Measurements from ENCODE around the gene CABP4.
"Not testable (repeated sequence)": the region's sequence is repeated elsewhere in the genome, so short reads cannot be mapped to it uniquely, and the experiment has no call there.

The CABP4 gene

GRCh38 chr11:67483831-67484665, 28.9 kb downstream of the CABP4 start:
- DNase-seq: no peak

- DNase-seq: peak; percentile 63
Observed at GRCh38 chr11:67484847-67485311, 29.7 kb downstream of the CABP4 start.

- not testable (repeated sequence) for DNase-seq
Observed at GRCh38 chr11:67485873-67486361, 30.8 kb downstream of the CABP4 start.

GRCh38 chr11:67486481-67487195, 31.5 kb downstream of the CABP4 start:
- DNase-seq: no peak

GRCh38 chr11:67489203-67489884, 34.2 kb downstream of the CABP4 start:
- no peak for DNase-seq

- no peak for DNase-seq
Observed at GRCh38 chr11:67489885-67490726, 35.0 kb downstream of the CABP4 start.

GRCh38 chr11:67490727-67491065, 35.5 kb downstream of the CABP4 start:
- no peak for DNase-seq

GRCh38 chr11:67491276-67492068, 36.3 kb downstream of the CABP4 start:
- no peak for DNase-seq

- no peak for DNase-seq
Observed at GRCh38 chr11:67492069-67492727, 37.0 kb downstream of the CABP4 start.

GRCh38 chr11:67492801-67493547, 37.8 kb downstream of the CABP4 start:
- DNase-seq: no peak

GRCh38 chr11:67493548-67494370, 38.6 kb downstream of the CABP4 start:
- no peak for DNase-seq

GRCh38 chr11:67494371-67495233, 39.4 kb downstream of the CABP4 start:
- DNase-seq: no peak

GRCh38 chr11:67495234-67496005, 40.3 kb downstream of the CABP4 start:
- DNase-seq: no peak

GRCh38 chr11:67496113-67496512, 41.0 kb downstream of the CABP4 start:
- no peak for DNase-seq

GRCh38 chr11:67497656-67498291, 42.6 kb downstream of the CABP4 start:
- DNase-seq: no peak

GRCh38 chr11:67498544-67498972, 43.4 kb downstream of the CABP4 start:
- no peak for DNase-seq

Data from stimulated activated CD4-positive, alpha-beta T cell treated with anti-CD3 and anti-CD28 coated beads, Interleukin-12 subunit alpha, Interleukin-12 subunit beta, amount 100 ng/mL, for 4 hours (primary cell).